GM21717 (cell line): ENCODE measurements around the gene TBX19.
"Not testable (repeated sequence)": the region's sequence is repeated elsewhere in the genome, so short reads cannot be mapped to it uniquely, and the experiment has no call there.

Experiments used
- ATAC-seq: cut with Tn5 transposase; IDR thresholded peaks from one replicate; pipeline ENCODE4 v1.9.1; 2021; ENCODE audit warnings: mild to moderate bottlenecking, moderate library complexity; ENCODE audit not compliant: unreplicated experiment

The TBX19 gene

GRCh38 chr1:168348146-168348709, 67.6 kb downstream of the TBX19 start:
- ATAC-seq: no peak

DNA sequence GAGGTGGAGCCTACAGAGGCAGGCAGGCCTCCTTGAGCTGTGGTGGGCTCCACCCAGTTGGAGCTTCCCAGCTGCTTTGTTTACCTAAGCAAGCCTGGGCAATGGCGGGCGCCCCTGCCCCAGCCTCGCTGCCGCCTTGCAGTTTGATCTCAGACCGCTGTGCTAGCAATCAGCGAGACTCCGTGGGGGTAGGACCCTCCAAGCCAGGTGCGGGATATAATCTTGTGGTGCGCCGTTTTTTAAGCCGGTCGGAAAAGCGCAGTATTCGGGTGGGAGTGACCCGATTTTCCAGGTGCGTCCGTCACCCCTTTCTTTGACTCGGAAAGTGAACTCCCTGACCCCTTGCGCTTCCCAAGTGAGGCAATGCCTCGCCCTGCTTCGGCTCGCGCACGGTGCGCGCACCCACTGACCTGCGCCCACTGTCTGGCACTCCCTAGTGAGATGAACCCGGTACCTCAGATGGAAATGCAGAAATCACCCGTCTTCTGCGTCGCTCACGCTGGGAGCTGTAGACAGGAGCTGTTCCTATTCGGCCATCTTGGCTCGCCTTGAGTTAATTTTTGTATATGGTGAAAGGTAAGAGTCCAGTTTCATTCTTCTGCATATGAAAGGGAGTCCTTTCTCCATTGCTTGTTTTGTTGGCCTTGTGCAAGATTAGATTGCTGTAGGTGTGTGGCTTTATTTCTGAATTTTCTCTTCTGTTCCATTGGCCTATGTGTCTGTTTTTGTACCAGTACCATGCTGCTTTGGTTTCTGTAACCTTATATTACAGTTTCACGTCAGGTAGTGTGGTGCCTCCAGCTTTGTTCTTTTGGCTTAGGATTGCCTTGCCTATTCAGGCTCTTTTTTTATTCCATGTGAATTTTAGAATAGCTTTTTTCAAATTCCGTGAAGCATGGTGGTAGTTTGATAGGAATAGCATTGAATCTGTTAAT, 73.9 kb downstream of the TBX19 start:
- ATAC-seq: not testable (repeated sequence)

- no peak for ATAC-seq
Measured at GRCh38 chr1:168360151-168361021, 79.7 kb downstream of the TBX19 start.

- no peak for ATAC-seq
Measured at GRCh38 chr1:168361252-168361651, 80.6 kb downstream of the TBX19 start.

- no peak for ATAC-seq
Measured at GRCh38 chr1:168362991-168363390, 82.3 kb downstream of the TBX19 start.
